ENCODE data around the gene AP5B1. TPM values are rescaled to one million over a fixed set of nuclear protein-coding genes. Genes with fewer than 3 reads are reported as not detected.
"Not testable (repeated sequence)": the region's sequence is repeated elsewhere in the genome, so short reads cannot be mapped to it uniquely, and the experiment has no call there.

The AP5B1 gene
- total RNA-seq, 1 donor, result 16.2 TPM

- not testable (repeated sequence) for DNase-seq (ENCODE audit: low read depth in 2 of 3, low spot score in 2 of 3)
Observed at GRCh38 chr11:65767806-65768205, 13.0 kb downstream of the AP5B1 start.

DNA sequence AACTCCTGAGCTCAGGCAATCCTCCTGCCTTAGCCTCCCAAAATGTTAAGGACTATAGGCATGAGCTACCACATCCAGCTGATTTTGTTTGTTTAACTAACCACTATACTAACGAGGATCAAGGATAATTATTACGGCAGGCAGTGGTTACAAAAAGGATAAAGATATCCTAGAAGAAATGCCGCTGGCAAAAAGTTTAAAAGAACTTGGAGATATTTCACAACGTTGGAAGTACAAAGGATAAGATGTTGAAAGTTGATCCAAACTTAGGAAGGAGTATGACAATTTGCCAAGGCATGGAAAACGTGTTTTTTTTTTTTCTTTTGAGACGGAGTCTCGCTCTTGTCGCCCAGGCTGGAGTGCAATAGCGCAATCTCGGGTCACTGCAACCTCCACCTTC is 13.4 kb downstream of the AP5B1 start:
- no peak for DNase-seq (ENCODE audit: low read depth in 2 of 3, low spot score in 2 of 3)

DNA sequence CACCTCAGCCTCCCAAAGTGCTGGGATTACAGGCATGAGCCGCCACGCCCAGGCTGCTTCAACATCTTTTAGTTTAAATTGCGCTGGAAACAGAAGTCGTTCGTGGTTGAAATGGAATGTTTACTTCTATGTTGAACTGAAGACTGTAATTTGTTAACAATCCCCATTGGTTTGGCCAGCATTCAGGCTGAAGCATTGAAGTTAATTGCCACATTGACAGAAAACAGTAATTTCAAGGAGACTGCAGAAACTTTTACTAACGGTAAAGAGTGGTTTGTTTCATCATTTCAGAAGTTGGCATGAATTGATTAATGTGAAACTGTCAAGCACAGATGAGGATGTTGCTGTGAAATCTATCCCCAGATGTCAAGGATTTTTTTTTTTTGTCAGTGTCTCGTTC is 14.2 kb downstream of the AP5B1 start:
- peak in 1 of 3 donors; percentile 26 for DNase-seq (ENCODE audit: low read depth in 2 of 3, low spot score in 2 of 3)

DNA sequence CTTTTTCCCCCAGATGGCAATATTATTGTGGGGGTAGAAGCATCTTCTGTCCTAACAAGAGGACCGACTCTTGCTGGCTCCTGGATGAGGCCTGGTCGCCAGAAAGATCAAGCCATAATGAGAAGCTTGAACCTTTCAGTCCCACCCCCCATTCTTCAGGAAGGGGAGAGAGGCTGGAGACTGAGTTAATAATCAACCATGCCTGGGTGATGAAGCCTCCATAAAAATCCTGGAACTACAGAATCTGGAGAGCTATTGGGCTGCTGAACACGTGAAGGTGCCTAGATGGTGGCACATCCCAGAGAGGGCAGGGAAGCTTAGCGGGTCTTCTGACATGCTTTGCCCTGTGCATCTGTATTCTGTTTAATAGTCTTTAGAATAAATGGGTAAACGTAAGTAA is 16.3 kb downstream of the AP5B1 start:
- DNase-seq (ENCODE audit: low read depth in 2 of 3, low spot score in 2 of 3), result no peak

DNA sequence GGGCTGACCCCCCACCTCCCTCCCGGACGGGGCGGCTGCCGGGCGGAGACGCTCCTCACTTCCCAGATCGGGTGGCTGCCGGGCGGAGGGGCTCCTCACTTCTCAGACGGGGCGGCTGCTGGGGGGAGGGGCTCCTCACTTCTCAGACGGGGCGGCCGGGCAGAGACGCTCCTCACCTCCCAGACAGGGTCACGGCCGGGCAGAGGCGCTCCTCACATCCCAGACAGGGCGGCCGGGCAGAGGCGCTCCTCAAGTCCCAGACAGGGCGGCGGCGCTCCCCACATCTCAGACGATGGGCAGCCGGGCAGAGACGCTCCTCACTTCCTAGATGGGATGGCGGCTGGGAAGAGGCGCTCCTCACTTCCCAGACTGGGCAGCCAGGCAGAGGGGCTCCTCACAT is 18.0 kb downstream of the AP5B1 start:
- DNase-seq (ENCODE audit: low read depth in 2 of 3, low spot score in 2 of 3), result not testable (repeated sequence)

DNA sequence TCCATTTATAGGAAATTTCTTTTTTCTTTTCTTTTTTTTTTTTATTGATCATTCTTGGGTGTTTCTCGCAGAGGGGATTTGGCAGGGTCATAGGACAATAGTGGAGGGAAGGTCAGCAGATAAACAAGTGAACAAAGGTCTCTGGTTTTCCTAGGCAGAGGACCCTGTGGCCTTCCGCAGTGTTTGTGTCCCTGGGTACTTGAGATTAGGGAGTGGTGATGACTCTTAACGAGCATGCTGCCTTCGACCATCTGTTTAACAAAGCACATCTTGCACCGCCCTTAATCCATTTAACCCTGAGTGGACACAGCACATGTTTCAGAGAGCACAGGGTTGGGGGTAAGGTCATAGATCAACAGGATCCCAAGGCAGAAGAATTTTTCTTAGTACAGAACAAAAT is 18.6 kb downstream of the AP5B1 start:
- DNase-seq (ENCODE audit: low read depth in 2 of 3, low spot score in 2 of 3), result not testable (repeated sequence)

DNA sequence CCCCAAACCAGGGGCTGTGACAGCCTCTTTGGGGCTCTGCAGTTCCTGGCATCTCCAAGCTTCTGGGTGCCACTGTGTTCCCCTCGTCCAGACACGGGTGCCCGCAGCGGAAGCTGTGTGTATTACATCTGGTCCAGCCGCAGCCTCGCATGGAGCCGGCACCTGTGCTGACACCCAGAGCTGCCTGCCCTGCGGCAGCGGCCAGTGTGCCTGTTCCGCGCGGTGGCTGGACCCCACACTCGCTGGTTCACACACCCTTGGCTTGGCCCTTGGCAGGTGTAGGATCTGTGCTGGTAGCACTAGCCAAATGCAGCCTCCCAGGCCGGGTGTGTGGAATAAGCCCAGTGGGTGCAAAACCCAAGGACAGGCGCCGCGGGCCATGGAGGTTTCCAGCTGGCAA is 35.7 kb downstream of the AP5B1 start:
- no peak for DNase-seq (ENCODE audit: low read depth in 2 of 3, low spot score in 2 of 3)

- no peak for DNase-seq (ENCODE audit: low read depth in 2 of 3, low spot score in 2 of 3)
Observed at GRCh38 chr11:65744699-65745042, 36.1 kb downstream of the AP5B1 start.

DNA sequence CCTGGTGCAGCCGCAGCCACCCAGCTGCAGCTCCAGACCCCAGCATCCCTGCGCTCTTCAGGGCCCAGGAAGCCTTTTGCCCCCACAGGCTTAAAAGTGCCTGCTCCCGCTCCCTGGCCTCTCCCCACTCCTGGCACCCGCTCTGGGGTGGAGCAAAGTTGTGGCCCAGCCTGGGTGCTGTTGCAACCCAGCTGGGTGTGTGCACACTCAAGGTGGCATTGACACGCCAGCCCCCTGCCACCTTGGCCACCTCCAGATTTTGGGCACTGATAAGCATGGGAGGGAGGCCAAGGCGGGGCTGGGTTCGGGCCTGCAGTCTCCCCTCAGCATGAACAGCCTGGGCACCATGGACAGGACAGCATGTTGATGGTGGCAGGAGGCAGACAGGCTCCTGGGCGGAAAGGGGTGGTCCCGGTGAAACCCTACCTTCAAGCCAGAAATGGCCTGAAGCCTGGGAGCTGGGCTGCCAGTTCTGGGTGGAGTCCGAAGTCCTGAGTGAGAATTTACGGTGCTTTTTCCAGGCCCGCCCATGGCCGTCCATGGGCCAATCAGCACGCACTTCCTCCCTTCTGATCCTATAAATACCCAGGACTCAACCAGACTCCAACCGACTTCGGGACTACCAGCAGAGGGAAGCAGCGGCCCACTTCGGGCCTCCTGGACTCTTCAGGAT is 36.6 kb downstream of the AP5B1 start:
- peak in 1 of 3 donors; percentile 26 for DNase-seq (ENCODE audit: low read depth in 2 of 3, low spot score in 2 of 3)

- DNase-seq (ENCODE audit: low read depth in 2 of 3, low spot score in 2 of 3), result no peak
Observed at GRCh38 chr11:65743681-65744025, 37.1 kb downstream of the AP5B1 start.

DNA sequence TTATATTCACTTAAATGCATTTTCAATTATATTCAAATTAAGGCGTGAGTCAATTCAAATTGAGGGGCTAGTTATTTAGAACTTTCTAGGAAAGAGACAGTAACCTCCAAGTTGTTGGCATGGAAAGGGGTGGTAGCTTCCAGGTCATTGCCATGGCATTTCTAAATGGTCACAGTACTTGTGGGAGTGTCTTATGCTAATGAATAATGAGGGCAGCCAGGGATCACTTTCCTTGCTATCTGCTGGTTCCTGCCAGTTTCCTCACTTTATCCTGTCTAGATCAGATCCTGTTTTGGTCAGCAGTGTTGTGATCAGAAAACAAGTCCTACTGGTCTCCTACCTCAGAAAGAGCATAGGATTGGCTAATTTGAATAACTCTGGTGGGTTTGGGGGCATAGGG is 38.4 kb downstream of the AP5B1 start:
- DNase-seq (ENCODE audit: low read depth in 2 of 3, low spot score in 2 of 3), result no peak

- DNase-seq (ENCODE audit: low read depth in 2 of 3, low spot score in 2 of 3), result no peak
Observed at GRCh38 chr11:65741185-65741584, 39.6 kb downstream of the AP5B1 start.

DNA sequence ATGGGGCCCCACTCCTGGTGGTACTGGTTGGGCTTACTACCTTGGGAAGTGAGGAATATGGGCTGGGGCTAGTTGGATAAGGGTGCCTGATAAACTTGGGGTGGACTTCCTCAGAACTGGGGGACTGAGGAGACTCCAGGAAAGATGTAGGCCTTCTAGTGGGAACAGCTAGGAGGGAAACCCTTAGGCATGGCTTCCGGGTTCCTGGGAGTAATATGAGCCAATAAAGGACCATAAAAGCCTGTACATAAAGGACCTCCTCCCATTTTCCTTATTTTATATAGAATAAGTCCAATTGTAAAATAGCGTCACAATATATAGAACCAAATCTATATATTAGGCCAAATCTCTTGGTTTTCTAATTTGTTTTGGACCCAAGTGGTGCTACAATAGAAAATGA is 41.8 kb downstream of the AP5B1 start:
- no peak for DNase-seq (ENCODE audit: low read depth in 2 of 3, low spot score in 2 of 3)

GRCh38 chr11:65736810-65737209 is 44.0 kb downstream of the AP5B1 start:
- no peak for DNase-seq (ENCODE audit: low read depth in 2 of 3, low spot score in 2 of 3)

DNA sequence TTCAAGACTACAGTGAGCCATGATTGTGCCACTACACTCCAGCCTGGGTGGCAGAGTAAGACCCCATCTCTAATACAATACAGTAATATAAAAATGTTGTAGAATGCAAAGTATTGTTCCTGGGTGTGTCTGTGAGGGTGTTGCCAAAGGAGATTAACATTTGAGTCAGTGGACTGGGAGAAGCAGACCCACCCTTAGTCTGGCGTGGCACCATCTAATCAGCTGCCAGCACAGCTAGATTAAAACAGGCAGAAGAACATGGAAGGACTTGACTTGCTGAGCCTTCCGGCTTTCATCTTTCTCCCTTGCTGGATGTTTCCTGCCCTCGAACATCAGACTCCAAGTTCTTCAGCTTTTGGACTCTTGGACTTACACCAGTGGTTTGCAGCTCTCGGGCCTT is 45.7 kb downstream of the AP5B1 start:
- not testable (repeated sequence) for DNase-seq (ENCODE audit: low read depth in 2 of 3, low spot score in 2 of 3)

DNA sequence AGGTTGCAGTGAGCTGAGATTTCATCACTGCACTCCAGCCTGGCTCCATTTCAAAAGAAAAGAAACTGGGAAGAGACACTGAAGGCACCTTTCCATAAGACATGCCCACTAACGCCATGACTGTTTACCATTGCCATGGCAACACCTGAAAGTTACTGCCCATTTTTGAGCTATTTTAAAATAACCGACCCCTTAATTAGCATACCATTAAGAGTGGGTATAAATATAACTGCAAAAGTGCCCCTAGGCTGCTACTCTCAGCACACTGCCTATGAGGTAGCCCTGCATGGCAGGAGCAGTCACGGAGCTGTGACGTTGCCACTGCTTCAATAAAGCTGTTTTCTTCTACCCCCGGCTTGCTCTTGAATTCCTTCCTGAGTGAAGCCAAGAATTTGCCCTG is 50.3 kb downstream of the AP5B1 start:
- DNase-seq (ENCODE audit: low read depth in 2 of 3, low spot score in 2 of 3), result no peak

GRCh38 chr11:65727865-65728264 is 52.9 kb downstream of the AP5B1 start:
- DNase-seq (ENCODE audit: low read depth in 2 of 3, low spot score in 2 of 3), result no peak

- DNase-seq (ENCODE audit: low read depth in 2 of 3, low spot score in 2 of 3), result no peak
Observed at GRCh38 chr11:65726660-65727059, 54.1 kb downstream of the AP5B1 start.

Other genes with a start within 250 kb of the AP5B1 start
- 89.1 TPM for gene LTBP3, start 222.6 kb downstream of the AP5B1 start, total RNA-seq
- 48.7 TPM for gene ZNRD2, start 210.5 kb downstream of the AP5B1 start, total RNA-seq
- gene FAM89B, start 208.4 kb downstream of the AP5B1 start, total RNA-seq, result 55.5 TPM
- gene EHBP1L1, start 204.9 kb downstream of the AP5B1 start, total RNA-seq, result 101 TPM
- gene KCNK7, start 185.2 kb downstream of the AP5B1 start, total RNA-seq, result 1.3 TPM
- gene MAP3K11, start 166.8 kb downstream of the AP5B1 start, total RNA-seq, result 98.6 TPM
- 32.6 TPM for gene PCNX3, start 165.2 kb downstream of the AP5B1 start, total RNA-seq
- 154 TPM for gene SIPA1, start 142.9 kb downstream of the AP5B1 start, total RNA-seq
- gene RELA, start 118.1 kb downstream of the AP5B1 start, total RNA-seq, result 107 TPM
- gene KAT5, start 68.7 kb downstream of the AP5B1 start, total RNA-seq, result 75.7 TPM
- 77.8 TPM for gene RNASEH2C, start 60.2 kb downstream of the AP5B1 start, total RNA-seq
- gene OVOL1, start 6.1 kb upstream of the AP5B1 start, total RNA-seq, result 0.27 TPM
- 4.3 TPM for gene SNX32, start 53.0 kb upstream of the AP5B1 start, total RNA-seq
- 701 TPM for gene CFL1, start 77.2 kb upstream of the AP5B1 start, total RNA-seq
- 85.1 TPM for gene MUS81, start 79.5 kb upstream of the AP5B1 start, total RNA-seq
- gene EFEMP2, start 91.8 kb upstream of the AP5B1 start, total RNA-seq, result 13.7 TPM
- gene CTSW, start 98.9 kb upstream of the AP5B1 start, total RNA-seq, result 95.9 TPM
- gene FIBP, start 107.5 kb upstream of the AP5B1 start, total RNA-seq, result 193 TPM
- gene CCDC85B, start 109.7 kb upstream of the AP5B1 start, total RNA-seq, result 43.6 TPM
- 24.5 TPM for gene FOSL1, start 119.4 kb upstream of the AP5B1 start, total RNA-seq
- gene C11orf68, start 138.1 kb upstream of the AP5B1 start, total RNA-seq, result 52.8 TPM
- 104 TPM for gene DRAP1, start 138.4 kb upstream of the AP5B1 start, total RNA-seq
- not detected for gene TSGA10IP, start 164.5 kb upstream of the AP5B1 start, total RNA-seq
- 62.2 TPM for gene SART1, start 180.8 kb upstream of the AP5B1 start, total RNA-seq
- gene EIF1AD, start 221.2 kb upstream of the AP5B1 start, total RNA-seq, result 22.6 TPM
- 21.5 TPM for gene BANF1, start 221.5 kb upstream of the AP5B1 start, total RNA-seq
- not detected for gene CST6, start 231.0 kb upstream of the AP5B1 start, total RNA-seq
- gene CATSPER1, start 245.5 kb upstream of the AP5B1 start, total RNA-seq, result 0.27 TPM

Data from hematopoietic multipotent progenitor cell (in vitro differentiated cells).